Neural progenitor cell (in vitro differentiated cells): ENCODE data around the gene ABCG8. TPM values are rescaled to one million over a fixed set of nuclear protein-coding genes. Genes with fewer than 3 reads are reported as not detected.

ENCODE experiments used
- DNase-seq: peaks from one replicate; pipeline ENCODE4 v3.0.0-alpha.2; 2016; ENCODE audit warnings: low spot score
- H2AFZ ChIP-seq: fragments of 200-600 bp; sonication (generic); replicated peaks from 2 replicates; pipeline ENCODE4 v1.6.1; 2016; ENCODE audit warnings: antibody characterized with exemption
- H3F3A ChIP-seq: fragments of 200-600 bp; sonication (generic); 2 replicates; pipeline ENCODE4 v1.6.1; 2016; ENCODE audit warnings: antibody characterized with exemption, low read depth
- H3K27ac ChIP-seq: fragments of 200-600 bp; sonication (generic); 2 replicates; pipeline ENCODE4 v1.5.1; 2016; ENCODE audit warnings: mild to moderate bottlenecking
- H3K27me3 ChIP-seq: fragments of 200-600 bp; sonication (generic); 2 replicates; pipeline ENCODE4 v1.6.1; 2016; ENCODE audit warnings: mild to moderate bottlenecking, moderate library complexity
- H3K36me3 ChIP-seq: fragments of 200-600 bp; sonication (generic); 2 replicates; pipeline ENCODE4 v1.5.1; 2016
- H3K4me1 ChIP-seq: fragments of 200-600 bp; sonication (generic); 2 replicates; pipeline ENCODE4 v1.6.1; 2016; ENCODE audit warnings: mixed run types
- H3K4me2 ChIP-seq: fragments of 200-600 bp; sonication (generic); 2 replicates; pipeline ENCODE4 v1.6.1; 2016
- H3K4me3 ChIP-seq: fragments of 200-600 bp; sonication (generic); 2 replicates; pipeline ENCODE4 v1.5.1; 2016
- H3K79me2 ChIP-seq: fragments of 200-600 bp; sonication (generic); 2 replicates; pipeline ENCODE4 v1.6.1; 2016; ENCODE audit warnings: low read depth
- H3K9ac ChIP-seq: fragments of 200-600 bp; sonication (generic); 2 replicates; pipeline ENCODE4 v1.6.1; 2016
- H3K9me3 ChIP-seq: fragments of 200-600 bp; sonication (generic); 2 replicates; pipeline ENCODE4 v1.5.1; 2016; ENCODE audit warnings: low read depth
- H4K20me1 ChIP-seq: fragments of 200-600 bp; sonication (generic); 2 replicates; pipeline ENCODE4 v1.6.1; 2016; ENCODE audit warnings: low read depth
- H3K27ac Mint-ChIP-seq: 3 replicates; pipeline ENCODE4 v1.8.0; 2021; ENCODE audit warnings: mixed read lengths
- H3K27me3 Mint-ChIP-seq: 2 replicates; pipeline ENCODE4 v1.8.0; 2022; ENCODE audit warnings: low read depth, mild to moderate bottlenecking, inconsistent platforms, moderate library complexity, mixed read lengths; ENCODE audit not compliant: insufficient read depth
- H3K36me3 Mint-ChIP-seq: 3 replicates; pipeline ENCODE4 v1.8.0; 2021; ENCODE audit warnings: mixed read lengths
- H3K4me1 Mint-ChIP-seq: 3 replicates; pipeline ENCODE4 v1.8.0; 2021; ENCODE audit warnings: mixed read lengths
- H3K4me3 Mint-ChIP-seq: 3 replicates; pipeline ENCODE4 v1.8.0; 2021; ENCODE audit warnings: mild to moderate bottlenecking, moderate library complexity, mixed read lengths
- H3K9me3 Mint-ChIP-seq: 3 replicates; pipeline ENCODE4 v1.8.0; 2020; ENCODE audit warnings: mixed read lengths
- EZH2 ChIP-seq: fragments of 200-600 bp; sonication (generic); IDR thresholded peaks from 2 replicates; pipeline ENCODE4 v1.6.1; 2017; ENCODE audit warnings: antibody characterized with exemption, mild to moderate bottlenecking, moderate library complexity
- EZH2phosphoT487 ChIP-seq: fragments of 200-600 bp; sonication (generic); IDR thresholded peaks from 2 replicates; pipeline ENCODE4 v1.6.1; 2017; ENCODE audit warnings: antibody characterized with exemption
- total RNA-seq: library from RNA; depleted of rRNA; stranded (reverse); fragments of >200 nt; gene quantifications from 2 replicates; pipeline ENCODE4 v1.2.3, GENCODE V29; 2015; ENCODE audit warnings: low replicate concordance
- TF ChIP-seq, protein P1 (sequence below): fragments of 200-600 bp; sonication (generic); IDR thresholded peaks from 2 replicates; pipeline ENCODE4 v1.5.1; 2017; ENCODE audit warnings: antibody characterized with exemption, mild to moderate bottlenecking

Gene ABCG8
- total RNA-seq, 1 donor from 2014 or later, result not detected

- H4K20me1 ChIP-seq, result no peaks in the 10 kb centered on the region
- H3K27me3 Mint-ChIP-seq, result no peaks in the 10 kb centered on the region
Observed at GRCh38 chr2:43810452-43810851, 28.3 kb upstream of the ABCG8 start.

GRCh38 chr2:43810888-43811287 is 27.9 kb upstream of the ABCG8 start:
- no peak overlapping the region for H2AFZ ChIP-seq
- H3K4me1 Mint-ChIP-seq, result peaks cover 4% of the 10 kb centered on the region
- no peaks in the 10 kb centered on the region for H3F3A ChIP-seq
- H3K36me3 Mint-ChIP-seq, result peaks cover 5% of the 10 kb centered on the region
- H3K9me3 ChIP-seq, result no peaks in the 10 kb centered on the region
- no peaks in the 10 kb centered on the region for H3K36me3 ChIP-seq
- H3K4me3 ChIP-seq, result no peak overlapping the region
- H3K4me1 ChIP-seq, result no peaks in the 10 kb centered on the region
- H3K27me3 ChIP-seq, result no peaks in the 10 kb centered on the region
- H3K9ac ChIP-seq, result no peak overlapping the region
- DNase-seq, result no peak
- no peaks in the 10 kb centered on the region for H3K9me3 Mint-ChIP-seq
- H3K27ac ChIP-seq, result no peak overlapping the region
- no peak overlapping the region for H3K4me2 ChIP-seq
- TF ChIP-seq EZH2phosphoT487, result no peak
- TF ChIP-seq, protein P1, sequence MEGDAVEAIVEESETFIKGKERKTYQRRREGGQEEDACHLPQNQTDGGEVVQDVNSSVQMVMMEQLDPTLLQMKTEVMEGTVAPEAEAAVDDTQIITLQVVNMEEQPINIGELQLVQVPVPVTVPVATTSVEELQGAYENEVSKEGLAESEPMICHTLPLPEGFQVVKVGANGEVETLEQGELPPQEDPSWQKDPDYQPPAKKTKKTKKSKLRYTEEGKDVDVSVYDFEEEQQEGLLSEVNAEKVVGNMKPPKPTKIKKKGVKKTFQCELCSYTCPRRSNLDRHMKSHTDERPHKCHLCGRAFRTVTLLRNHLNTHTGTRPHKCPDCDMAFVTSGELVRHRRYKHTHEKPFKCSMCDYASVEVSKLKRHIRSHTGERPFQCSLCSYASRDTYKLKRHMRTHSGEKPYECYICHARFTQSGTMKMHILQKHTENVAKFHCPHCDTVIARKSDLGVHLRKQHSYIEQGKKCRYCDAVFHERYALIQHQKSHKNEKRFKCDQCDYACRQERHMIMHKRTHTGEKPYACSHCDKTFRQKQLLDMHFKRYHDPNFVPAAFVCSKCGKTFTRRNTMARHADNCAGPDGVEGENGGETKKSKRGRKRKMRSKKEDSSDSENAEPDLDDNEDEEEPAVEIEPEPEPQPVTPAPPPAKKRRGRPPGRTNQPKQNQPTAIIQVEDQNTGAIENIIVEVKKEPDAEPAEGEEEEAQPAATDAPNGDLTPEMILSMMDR, result no peak
- no peak for TF ChIP-seq EZH2
- no peaks in the 10 kb centered on the region for H4K20me1 ChIP-seq
- no peak overlapping the region for H3K4me3 Mint-ChIP-seq
- no peak overlapping the region for H3K27ac Mint-ChIP-seq
- H3K79me2 ChIP-seq, result no peaks in the 10 kb centered on the region
- H3K27me3 Mint-ChIP-seq, result no peaks in the 10 kb centered on the region

More at GRCh38 chr2:43810452-43810851, 28.3 kb upstream of the ABCG8 start:
- Mint-ChIP-seq H3K4me3 (no peak overlapping the region), H3K36me3 (peaks cover 7% of the 10 kb centered on the region), H3K4me1 (peaks cover 2% of the 10 kb centered on the region), H3K9me3 (no peaks in the 10 kb centered on the region), H3K27ac (no peak overlapping the region)
- Histone ChIP-seq H3K4me1 (no peaks in the 10 kb centered on the region), H3K79me2 (no peaks in the 10 kb centered on the region), H3F3A (no peaks in the 10 kb centered on the region), H2AFZ (no peak overlapping the region), H3K9ac (no peak overlapping the region), H3K27ac (no peak overlapping the region), H3K9me3 (no peaks in the 10 kb centered on the region), H3K4me3 (no peak overlapping the region), H3K4me2 (no peak overlapping the region), H3K36me3 (no peaks in the 10 kb centered on the region), H3K27me3 (no peaks in the 10 kb centered on the region)
- no peak for DNase-seq
- TF ChIP-seq, protein P1, result no peak
- TF ChIP-seq EZH2 (no peak), EZH2phosphoT487 (no peak)

GRCh38 chr2:43812006-43812405 is 26.8 kb upstream of the ABCG8 start:
- Mint-ChIP-seq H3K4me3 (no peak overlapping the region), H3K36me3 (peaks cover 4% of the 10 kb centered on the region), H3K4me1 (peaks cover 4% of the 10 kb centered on the region), H3K27me3 (peaks cover 2% of the 10 kb centered on the region), H3K9me3 (no peaks in the 10 kb centered on the region), H3K27ac (no peak overlapping the region)
- Histone ChIP-seq H3K36me3 (no peaks in the 10 kb centered on the region), H3K9ac (no peak overlapping the region), H3K4me2 (no peak overlapping the region), H3K9me3 (no peaks in the 10 kb centered on the region), H3K4me3 (no peak overlapping the region), H3K27me3 (no peaks in the 10 kb centered on the region), H3K4me1 (no peaks in the 10 kb centered on the region), H3K79me2 (no peaks in the 10 kb centered on the region), H2AFZ (no peak overlapping the region), H4K20me1 (no peaks in the 10 kb centered on the region), H3F3A (no peaks in the 10 kb centered on the region), H3K27ac (no peak overlapping the region)
- TF ChIP-seq EZH2, result no peak
- no peak for TF ChIP-seq EZH2phosphoT487
- TF ChIP-seq, protein P1, result no peak
- DNase-seq, result no peak
